ENCODE results near the gene HOTAIR. TPM values are rescaled to one million over a fixed set of nuclear protein-coding genes. Genes with fewer than 3 reads are reported as not detected.
A peak's percentile ranks its signal among the peaks of the same experiment; 100 is the strongest.

HOTAIR gene
- total RNA-seq, 1 donor from 2014 or later = not detected

GRCh38 chr12:53929527-53929926, 45.2 kb downstream of the HOTAIR start:
- no peak for DNase-seq (ENCODE audit: low spot score)

DNA sequence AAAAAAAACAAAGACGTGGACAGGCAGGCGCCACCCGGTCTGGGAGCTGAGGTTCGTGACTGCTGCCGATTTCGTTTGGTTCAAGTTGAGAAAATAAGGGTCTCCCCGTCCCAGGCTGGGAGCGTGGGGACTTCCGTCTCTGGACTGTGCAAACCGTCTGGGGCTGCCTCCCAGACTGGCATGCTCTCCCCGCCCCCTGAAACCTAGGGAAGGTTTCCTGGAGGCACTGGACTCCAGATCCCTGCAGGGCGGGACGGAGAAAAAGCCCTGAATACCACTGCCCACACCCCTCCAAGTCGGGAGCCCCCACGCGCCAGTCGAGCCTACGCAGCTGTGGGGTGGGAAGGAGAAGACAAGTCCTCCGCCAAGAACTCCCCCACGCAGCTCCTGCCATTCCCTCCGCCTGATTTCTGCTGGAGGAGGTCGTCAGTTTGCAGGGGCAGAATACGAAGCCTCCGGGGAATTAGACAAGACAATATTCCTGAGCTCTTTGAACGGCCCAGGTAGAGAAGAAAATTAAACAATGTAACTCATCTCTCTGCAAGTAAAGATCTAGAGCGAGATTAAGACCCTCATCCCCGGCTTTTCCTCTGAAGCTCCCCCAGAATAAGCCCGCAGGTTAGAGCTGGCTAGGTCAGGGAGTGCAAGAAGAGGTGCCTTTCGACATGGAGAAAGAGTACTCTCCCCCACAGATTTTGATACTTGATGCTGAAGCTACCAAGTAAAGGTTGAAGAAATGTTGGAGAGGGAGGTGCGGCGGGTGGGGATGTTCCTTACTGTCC, 46.5 kb downstream of the HOTAIR start:
- DNase-seq (ENCODE audit: low spot score) = no peak

GRCh38 chr12:53927220-53928029, 47.3 kb downstream of the HOTAIR start:
- no peak for DNase-seq (ENCODE audit: low spot score)

- DNase-seq (ENCODE audit: low spot score) = no peak
These were observed 50.0 kb downstream of the HOTAIR start for GRCh38 chr12:53924521-53925405.

GRCh38 chr12:53916788-53917655, 57.7 kb downstream of the HOTAIR start:
- no peak for DNase-seq (ENCODE audit: low spot score)

Small RNAs within 50 kb of the gene (microRNA-seq; reads per million reads assigned to microRNA genes)
- gene MIR196A2 (ENCODE audit: borderline number of aligned reads) = 26.9 reads per million, percentile 26 among the genes with 10 or more reads in this experiment

Other genes with a start within 250 kb of the HOTAIR start
- gene CALCOCO1, start 247.5 kb downstream of the HOTAIR start, total RNA-seq = 165 TPM
- not detected for gene CISTR, start 223.0 kb downstream of the HOTAIR start, total RNA-seq
- not detected for gene HOXC13, start 36.1 kb downstream of the HOTAIR start, total RNA-seq
- not detected for gene HOXC12, start 20.1 kb downstream of the HOTAIR start, total RNA-seq
- gene HOXC11, start 1.8 kb downstream of the HOTAIR start, total RNA-seq = not detected
- 0.16 TPM for gene HOXC10, start 10.2 kb upstream of the HOTAIR start, total RNA-seq
- 0.42 TPM for gene HOXC9, start 25.2 kb upstream of the HOTAIR start, total RNA-seq
- gene HOXC8, start 34.0 kb upstream of the HOTAIR start, total RNA-seq = 0.35 TPM
- 0.74 TPM for gene HOXC6, start 53.5 kb upstream of the HOTAIR start, total RNA-seq
- gene HOXC5, start 58.1 kb upstream of the HOTAIR start, total RNA-seq = 0.55 TPM
- gene HOXC4, start 78.9 kb upstream of the HOTAIR start, total RNA-seq = 2.2 TPM
- gene SMUG1, start 214.0 kb upstream of the HOTAIR start, total RNA-seq = 23.4 TPM

Measured in mesenteric fat pad (tissue), 1 donor.